HG03521 (cell line): ENCODE results near the gene REXO4.
"Not testable (repeated sequence)": the region's sequence is repeated elsewhere in the genome, so short reads cannot be mapped to it uniquely, and the experiment has no call there.

Experiments used
- ATAC-seq: cut with Tn5 transposase; IDR thresholded peaks from one replicate; pipeline ENCODE4 v1.9.1; 2021; ENCODE audit warnings: mild to moderate bottlenecking, moderate library complexity; ENCODE audit not compliant: unreplicated experiment

The REXO4 gene

GRCh38 chr9:133391449-133391848 is 26.4 kb downstream of the REXO4 start:
- ATAC-seq, result not testable (repeated sequence)

GRCh38 chr9:133390713-133391112 is 27.1 kb downstream of the REXO4 start:
- ATAC-seq, result no peak

GRCh38 chr9:133389562-133389961 is 28.2 kb downstream of the REXO4 start:
- no peak for ATAC-seq

GRCh38 chr9:133389025-133389557 is 28.7 kb downstream of the REXO4 start:
- no peak for ATAC-seq

- ATAC-seq, result no peak
Measured at GRCh38 chr9:133387680-133388079, 30.1 kb downstream of the REXO4 start.

GRCh38 chr9:133386338-133386737 is 31.5 kb downstream of the REXO4 start:
- no peak for ATAC-seq

- ATAC-seq, result no peak
Measured at GRCh38 chr9:133385452-133385851, 32.4 kb downstream of the REXO4 start.

GRCh38 chr9:133384736-133385321 is 33.0 kb downstream of the REXO4 start:
- no peak for ATAC-seq

GRCh38 chr9:133383438-133383837 is 34.4 kb downstream of the REXO4 start:
- ATAC-seq, result no peak

GRCh38 chr9:133382507-133383141 is 35.2 kb downstream of the REXO4 start:
- ATAC-seq, result no peak

- ATAC-seq, result no peak
Measured at GRCh38 chr9:133380734-133381133, 37.1 kb downstream of the REXO4 start.

GRCh38 chr9:133379153-133380086 is 38.4 kb downstream of the REXO4 start:
- ATAC-seq, result no peak

- ATAC-seq, result no peak
Measured at GRCh38 chr9:133378408-133378962, 39.3 kb downstream of the REXO4 start.

GRCh38 chr9:133377721-133378216 is 40.0 kb downstream of the REXO4 start:
- no peak for ATAC-seq

GRCh38 chr9:133377280-133377679 is 40.5 kb downstream of the REXO4 start:
- not testable (repeated sequence) for ATAC-seq

- peak; percentile 92 for ATAC-seq
Measured at GRCh38 chr9:133375724-133376654, 41.8 kb downstream of the REXO4 start, which contains the start of the genes STKLD1 and SURF4. Gene STKLD1, plus strand, starts transcription at chr9:133376366. Its CDS starts 108 bp downstream, at chr9:133376474. Gene SURF4, minus strand, starts transcription at chr9:133376060. Its CDS starts 91 bp downstream, at chr9:133375969.

- ATAC-seq, result no peak
Measured at GRCh38 chr9:133375116-133375723, 42.6 kb downstream of the REXO4 start.

GRCh38 chr9:133374612-133375115 is 43.1 kb downstream of the REXO4 start:
- no peak for ATAC-seq

GRCh38 chr9:133372144-133372543 is 45.7 kb downstream of the REXO4 start:
- no peak for ATAC-seq
